Measurements from ENCODE around the gene NLRP8. TPM values are rescaled to one million over a fixed set of nuclear protein-coding genes. Genes with fewer than 3 reads are reported as not detected.

NLRP8 gene
- total and polyA plus RNA-seq, 10 of the 15 experiments (the other 5 are each of a cell fraction or from before 2014, with no cell fraction given): 0.04 TPM; not detected in 9

DNA sequence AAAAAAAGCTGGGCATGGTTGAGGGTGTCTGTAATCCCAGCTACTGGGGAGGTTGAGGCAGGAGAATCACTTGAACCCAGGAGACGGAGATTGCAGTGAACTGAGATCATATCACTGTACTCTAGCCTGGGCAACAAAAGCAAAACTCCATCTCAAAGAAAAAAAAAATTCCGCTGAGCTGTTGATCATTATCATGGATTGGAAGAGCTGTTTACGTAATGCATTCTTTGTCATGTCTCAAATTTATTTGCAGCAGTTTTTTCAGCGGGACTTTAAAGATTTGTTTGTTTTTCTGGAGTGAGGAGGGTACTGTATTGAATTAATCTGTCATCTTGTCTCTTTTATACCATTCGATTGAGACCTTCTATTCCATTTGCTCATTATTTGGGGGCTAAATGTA, 43.2 kb downstream of the NLRP8 start:
- intact Hi-C loops (cut with micrococcal nuclease; ENCODE audit: unreplicated experiment): no loop called here
- Histone ChIP-seq H3K36me3 (ENCODE audit: control insufficient read depth in 2 of 2, insufficient read depth in 2 of 2, low read length in 1 of 2) (no peaks in the 10 kb centered on the region), H3K27ac (ENCODE audit: control insufficient read depth, insufficient read depth) (no peak overlapping the region), H4K20me1 (ENCODE audit: control insufficient read depth, insufficient read depth) (no peaks in the 10 kb centered on the region), H3K9me3 (replicated peaks; ENCODE audit: control insufficient read depth, insufficient read depth, low read length) (no peaks in the 10 kb centered on the region; the same call in 2 of the 3 replicates), H3K4me2 (ENCODE audit: control insufficient read depth, insufficient read depth) (no peak overlapping the region), H2AFZ (ENCODE audit: control insufficient read depth, low read depth, low read length) (no peak overlapping the region), H3K27me3 (replicated peaks in 1 of 2; ENCODE audit: control insufficient read depth in 2 of 2, insufficient read depth in 2 of 2, low read length in 1 of 2) (no peaks in the 10 kb centered on the region), H3K4me3 (no peak overlapping the region), H3K4me1 (ENCODE audit: control insufficient read depth, insufficient read depth, low read length) (no peaks in the 10 kb centered on the region), H3K9ac (ENCODE audit: control insufficient read depth, insufficient read depth, low read length) (no peak overlapping the region), H3K79me2 (ENCODE audit: control insufficient read depth, insufficient read depth, low read length) (no peaks in the 10 kb centered on the region)
- ChIA-PET RAD21 (ENCODE audit: unreplicated experiment) (no interaction called here), POLR2A (no interaction called here), CTCF (interaction anchor here (0.6 kb wide), 1 partner anchor 81 kb away, joined by 3 read pairs; no protein-coding TSS in a partner anchor), SMC1A (ENCODE audit: uncharacterized antibody, unreplicated experiment) (no interaction called here)
- FAIRE-seq (no peak), DNase-seq (ENCODE audit: low read depth, low spot score) (no peak), ATAC-seq (no peak)
- BruUV-seq (replicated peaks): no TSS peak
- WGBS (ENCODE audit: insufficient coverage, insufficient replicate concordance, low lambda C conversion rate, missing lambda C conversion rate): 55% methylated on average over 5 of the region's 5 CpGs
- TF ChIP-seq, protein P1, sequence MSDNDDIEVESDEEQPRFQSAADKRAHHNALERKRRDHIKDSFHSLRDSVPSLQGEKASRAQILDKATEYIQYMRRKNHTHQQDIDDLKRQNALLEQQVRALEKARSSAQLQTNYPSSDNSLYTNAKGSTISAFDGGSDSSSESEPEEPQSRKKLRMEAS (IDR thresholded peaks at IDR 0.05; ENCODE audit: low read depth, low read length): no peak
- TF ChIP-seq, protein P2, sequence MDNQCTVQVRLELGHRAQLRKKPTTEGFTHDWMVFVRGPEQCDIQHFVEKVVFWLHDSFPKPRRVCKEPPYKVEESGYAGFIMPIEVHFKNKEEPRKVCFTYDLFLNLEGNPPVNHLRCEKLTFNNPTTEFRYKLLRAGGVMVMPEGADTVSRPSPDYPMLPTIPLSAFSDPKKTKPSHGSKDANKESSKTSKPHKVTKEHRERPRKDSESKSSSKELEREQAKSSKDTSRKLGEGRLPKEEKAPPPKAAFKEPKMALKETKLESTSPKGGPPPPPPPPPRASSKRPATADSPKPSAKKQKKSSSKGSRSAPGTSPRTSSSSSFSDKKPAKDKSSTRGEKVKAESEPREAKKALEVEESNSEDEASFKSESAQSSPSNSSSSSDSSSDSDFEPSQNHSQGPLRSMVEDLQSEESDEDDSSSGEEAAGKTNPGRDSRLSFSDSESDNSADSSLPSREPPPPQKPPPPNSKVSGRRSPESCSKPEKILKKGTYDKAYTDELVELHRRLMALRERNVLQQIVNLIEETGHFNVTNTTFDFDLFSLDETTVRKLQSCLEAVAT (IDR thresholded peaks at IDR 0.05): no peak
- TF ChIP-seq PAX8 (IDR thresholded peaks at IDR 0.05) (no peak), NBN (IDR thresholded peaks at IDR 0.05) (no peak), CBX5 (IDR thresholded peaks at IDR 0.05; ENCODE audit: low read depth) (no peak), TCF12 (IDR thresholded peaks at IDR 0.05; ENCODE audit: low read depth, low read length) (no peak), BRCA1 (IDR thresholded peaks at IDR 0.05; ENCODE audit: low read depth, low read length) (no peak), FOXK2 (IDR thresholded peaks at IDR 0.05) (no peak), POU2F2 (IDR thresholded peaks at IDR 0.05; ENCODE audit: borderline replicate concordance, low read depth, low read length) (no peak), HDGF (IDR thresholded peaks at IDR 0.05) (no peak), NFYB (IDR thresholded peaks at IDR 0.05; ENCODE audit: insufficient read depth, low read depth, low read length) (no peak), CHD4 (IDR thresholded peaks at IDR 0.05) (no peak), SMAD5 (IDR thresholded peaks at IDR 0.05; ENCODE audit: low read depth) (no peak), ZBED1 (IDR thresholded peaks at IDR 0.05; ENCODE audit: borderline replicate concordance) (no peak)
- in situ Hi-C loops (cut with MboI): no loop called here
